OCI-LY3 (cell line): Measurements from ENCODE around the gene GGA3.

Experiments used
- EZH2phosphoT487 ChIP-seq: fragments of 200-600 bp; shearing (Covaris generic); IDR thresholded peaks from 2 replicates; pipeline ENCODE4 v1.6.1; 2018; ENCODE audit warnings: antibody characterized with exemption, mixed run types, low read depth
- TF ChIP-seq, protein P1 (sequence below): fragments of 200-600, 300-600 bp; sonication (generic); IDR thresholded peaks from 2 replicates; pipeline ENCODE4 v1.5.1; 2014; ENCODE audit warnings: antibody characterized with exemption, low read length, low read depth

DNA sequence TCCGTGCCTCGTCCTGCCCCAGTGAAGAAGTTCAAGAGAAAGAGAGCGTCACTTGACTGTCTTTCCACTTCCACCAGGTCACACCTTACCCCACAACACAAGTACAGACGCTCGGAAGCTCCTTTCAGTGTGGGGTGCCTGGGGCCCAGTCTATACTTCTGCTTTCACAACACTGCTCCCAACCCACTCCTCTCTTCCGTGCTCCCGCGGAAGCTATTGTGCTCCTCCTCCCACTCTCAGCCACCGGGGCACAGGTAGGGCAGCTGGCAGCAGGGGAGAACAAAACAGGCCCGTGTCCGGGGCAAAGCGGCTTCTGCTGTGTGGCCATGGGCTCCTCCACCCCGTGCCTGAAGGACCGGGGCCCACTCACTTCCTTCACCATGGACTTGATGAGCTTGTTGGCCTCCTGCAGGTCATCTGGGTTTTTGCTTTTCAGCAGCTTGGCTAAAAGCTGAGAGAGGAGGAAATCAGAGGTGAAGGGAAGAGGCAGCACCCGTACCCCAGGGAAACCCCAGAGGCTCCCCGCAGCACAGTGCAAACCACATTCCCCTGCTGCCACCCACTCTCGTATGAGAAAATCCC, 18.9 kb downstream of the GGA3 start:
- TF ChIP-seq, protein P1, sequence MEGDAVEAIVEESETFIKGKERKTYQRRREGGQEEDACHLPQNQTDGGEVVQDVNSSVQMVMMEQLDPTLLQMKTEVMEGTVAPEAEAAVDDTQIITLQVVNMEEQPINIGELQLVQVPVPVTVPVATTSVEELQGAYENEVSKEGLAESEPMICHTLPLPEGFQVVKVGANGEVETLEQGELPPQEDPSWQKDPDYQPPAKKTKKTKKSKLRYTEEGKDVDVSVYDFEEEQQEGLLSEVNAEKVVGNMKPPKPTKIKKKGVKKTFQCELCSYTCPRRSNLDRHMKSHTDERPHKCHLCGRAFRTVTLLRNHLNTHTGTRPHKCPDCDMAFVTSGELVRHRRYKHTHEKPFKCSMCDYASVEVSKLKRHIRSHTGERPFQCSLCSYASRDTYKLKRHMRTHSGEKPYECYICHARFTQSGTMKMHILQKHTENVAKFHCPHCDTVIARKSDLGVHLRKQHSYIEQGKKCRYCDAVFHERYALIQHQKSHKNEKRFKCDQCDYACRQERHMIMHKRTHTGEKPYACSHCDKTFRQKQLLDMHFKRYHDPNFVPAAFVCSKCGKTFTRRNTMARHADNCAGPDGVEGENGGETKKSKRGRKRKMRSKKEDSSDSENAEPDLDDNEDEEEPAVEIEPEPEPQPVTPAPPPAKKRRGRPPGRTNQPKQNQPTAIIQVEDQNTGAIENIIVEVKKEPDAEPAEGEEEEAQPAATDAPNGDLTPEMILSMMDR, result no peak
- TF ChIP-seq EZH2phosphoT487, result no peak
